PC-9 (cell line): ENCODE measurements around the gene KLHL36.

Source experiments
- EZH2 ChIP-seq: fragments of 200-600 bp; sonication (generic); IDR thresholded peaks from 2 replicates; pipeline ENCODE4 v1.8.0; 2017; ENCODE audit warnings: antibody characterized with exemption, low read depth
- TF ChIP-seq, protein P1 (sequence below): fragments of 200-600 bp; sonication (generic); conservative IDR thresholded peaks from 2 replicates; pipeline ENCODE4 v1.6.1; 2017; ENCODE audit warnings: mixed run types, antibody characterized with exemption, mild to moderate bottlenecking, moderate library complexity

DNA sequence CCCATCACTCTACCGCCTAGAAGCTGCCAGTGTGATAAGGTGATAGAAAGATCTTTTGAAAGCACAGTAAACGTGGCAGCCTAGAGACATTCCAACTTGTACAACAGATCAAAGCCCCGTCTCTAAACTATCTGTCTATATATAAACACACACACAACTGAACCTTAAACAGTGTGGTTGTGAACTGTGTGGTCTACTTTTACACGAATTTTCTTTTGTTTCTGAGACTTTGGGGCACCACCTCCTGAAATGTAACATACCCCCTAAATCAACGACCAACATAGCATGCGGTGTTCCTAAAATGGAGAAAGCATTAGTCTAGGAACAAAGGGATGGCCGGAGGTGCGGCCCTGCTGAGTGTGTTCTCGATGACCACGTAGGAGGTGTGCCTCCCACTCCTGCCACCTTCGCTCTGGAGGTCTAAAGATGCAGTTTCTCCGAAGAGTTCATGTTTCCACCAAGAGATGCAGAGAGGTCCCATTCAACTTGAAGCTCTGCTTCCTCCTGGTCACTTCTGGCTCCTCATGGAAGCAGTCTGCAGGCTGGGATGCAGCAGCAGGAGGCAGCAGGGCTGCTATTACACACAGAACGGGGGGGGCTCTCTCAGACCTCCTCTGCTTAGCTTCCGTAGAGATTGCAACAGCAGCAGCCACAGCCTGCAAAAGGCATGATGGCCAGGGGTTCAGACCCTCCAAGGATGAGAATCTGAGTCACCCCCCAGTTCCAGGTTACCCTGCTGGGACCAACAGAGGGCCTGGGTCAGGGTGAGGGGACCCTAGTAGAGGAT lies 28.9 kb downstream of the KLHL36 start:
- TF ChIP-seq, protein P1, sequence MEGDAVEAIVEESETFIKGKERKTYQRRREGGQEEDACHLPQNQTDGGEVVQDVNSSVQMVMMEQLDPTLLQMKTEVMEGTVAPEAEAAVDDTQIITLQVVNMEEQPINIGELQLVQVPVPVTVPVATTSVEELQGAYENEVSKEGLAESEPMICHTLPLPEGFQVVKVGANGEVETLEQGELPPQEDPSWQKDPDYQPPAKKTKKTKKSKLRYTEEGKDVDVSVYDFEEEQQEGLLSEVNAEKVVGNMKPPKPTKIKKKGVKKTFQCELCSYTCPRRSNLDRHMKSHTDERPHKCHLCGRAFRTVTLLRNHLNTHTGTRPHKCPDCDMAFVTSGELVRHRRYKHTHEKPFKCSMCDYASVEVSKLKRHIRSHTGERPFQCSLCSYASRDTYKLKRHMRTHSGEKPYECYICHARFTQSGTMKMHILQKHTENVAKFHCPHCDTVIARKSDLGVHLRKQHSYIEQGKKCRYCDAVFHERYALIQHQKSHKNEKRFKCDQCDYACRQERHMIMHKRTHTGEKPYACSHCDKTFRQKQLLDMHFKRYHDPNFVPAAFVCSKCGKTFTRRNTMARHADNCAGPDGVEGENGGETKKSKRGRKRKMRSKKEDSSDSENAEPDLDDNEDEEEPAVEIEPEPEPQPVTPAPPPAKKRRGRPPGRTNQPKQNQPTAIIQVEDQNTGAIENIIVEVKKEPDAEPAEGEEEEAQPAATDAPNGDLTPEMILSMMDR, result no peak
- TF ChIP-seq EZH2, result no peak
